Kidney (tissue), 14 donors: ENCODE measurements around the gene RABGEF1. TPM values are rescaled to one million over a fixed set of nuclear protein-coding genes. Genes with fewer than 3 reads are reported as not detected.
"Not testable (repeated sequence)": the region's sequence is repeated elsewhere in the genome, so short reads cannot be mapped to it uniquely, and the experiment has no call there.

Experiments used
- DNase-seq, 5 donors: peaks; one replicate each; pipeline ENCODE4 v3.0.0-alpha.2; 2013 to 2020
- FAIRE-seq: peaks from 2 replicates; lab custom pipeline; 2012; peaks lifted over from hg19 to GRCh38; lab: Jason Lieb, UNC
- H3K27ac ChIP-seq, 2 donors: one replicate each; pipeline ENCODE4 v1.7.0; 2013; ENCODE audit warnings: low read depth in 2 of 2, low read length in 2 of 2, inconsistent platforms in 1 of 2
- H3K27me3 ChIP-seq: one replicate; pipeline ENCODE4 v1.7.1; 2013; ENCODE audit warnings: low read length, inconsistent platforms; ENCODE audit not compliant: control insufficient read depth, insufficient read depth
- H3K36me3 ChIP-seq, 3 donors: one replicate each; pipeline versions ENCODE4 v1.7.0 to v1.7.1; 2013; ENCODE audit warnings: low read length in 3 of 3, control low read depth in 1 of 3, inconsistent platforms in 1 of 3; ENCODE audit not compliant: insufficient read depth in 3 of 3, control insufficient read depth in 2 of 3
- H3K4me1 ChIP-seq, 3 donors: one replicate each; pipeline versions ENCODE4 v1.7.0 to v1.7.1; 2013; ENCODE audit warnings: low read length in 3 of 3, inconsistent platforms in 1 of 3, low read depth in 1 of 3; ENCODE audit not compliant: control insufficient read depth in 2 of 3, insufficient read depth in 2 of 3
- H3K4me3 ChIP-seq, 3 donors: one replicate each; pipeline versions ENCODE4 v1.7.0 to v1.8.1; 2013; ENCODE audit warnings: low read length in 3 of 3, control low read depth in 1 of 3, inconsistent platforms in 1 of 3
- H3K9ac ChIP-seq, 3 donors: one replicate each; pipeline versions ENCODE4 v1.7.0 to v1.7.1; 2013; ENCODE audit warnings: low read length in 3 of 3, control low read depth in 1 of 3, inconsistent platforms in 1 of 3
- H3K9me3 ChIP-seq, 3 donors: one replicate each; pipeline versions ENCODE4 v1.7.0 to v1.7.1; 2013; ENCODE audit warnings: low read length in 3 of 3, control low read depth in 1 of 3, inconsistent platforms in 1 of 3; ENCODE audit not compliant: control insufficient read depth in 2 of 3, insufficient read depth in 1 of 3
- CTCF ChIP-seq: IDR thresholded peaks from 3 replicates; pipeline ENCODE4 v1.5.1; 2012; ENCODE audit warnings: mild to moderate bottlenecking, moderate library complexity, borderline replicate concordance; ENCODE audit not compliant: insufficient read depth; ENCODE audit errors: extremely low read depth
- intact Hi-C: fragments of 100-400 bp; cut with DNase I; formaldehyde crosslinking; loops from one replicate; pipeline ENCODE4 v1.11.1; 2022
- polyA plus RNA-seq: library from polyadenylated mRNA; stranded (reverse); fragments of 350-450 nt; fragmentation: Illumina TruSeq; extraction: RNeasy Lipid Tissue Mini Kit (QIAGEN cat#74804); gene quantifications from one replicate; pipeline ENCODE4 v1.2.3, GENCODE V29; 2014; ENCODE audit warnings: low read depth, low replicate concordance; ENCODE audit not compliant: insufficient read depth
- total RNA-seq: library from RNA; stranded (reverse); fragmentation: NEBNext Ultra II Directional; extraction: Animal tissue kit (Norgen Biotek cat#: 25700); gene quantifications from one replicate; pipeline ENCODE4 v1.2.1, GENCODE V29; 2021
- donor health status: control.
- donor health status: control.
- donor health status: control.
- donor health status: control.
- donor health status: control.
- donor health status: DM: yes; HTN: yes; CAD: no.
- donor health status: Normal renal cell carcinoma (clear cell type).

RABGEF1 gene
- total and polyA plus RNA-seq, 2 donors from 2014 or later, result 12.8 to 26.8 TPM

- FAIRE-seq (no peak), DNase-seq (no peak)
- Histone ChIP-seq H3K4me1 (no peaks in the 10 kb centered on the region), H3K4me3 (no peak overlapping the region), H3K27me3 (no peaks in the 10 kb centered on the region), H3K36me3 (no peaks in the 10 kb centered on the region), H3K9me3 (no peaks in the 10 kb centered on the region), H3K9ac (no peak overlapping the region), H3K27ac (no peak overlapping the region)
- intact Hi-C loops, result no loop called here
- TF ChIP-seq CTCF, result no peak
Measured at GRCh38 chr7:66756889-66757288, 16.4 kb downstream of the RABGEF1 start.

GRCh38 chr7:66757939-66758338 is 17.4 kb downstream of the RABGEF1 start:
- H3K4me1 ChIP-seq, result no peaks in the 10 kb centered on the region
- no peak for TF ChIP-seq CTCF
- H3K4me3 ChIP-seq, result no peak overlapping the region
- intact Hi-C loops, result no loop called here
- H3K9me3 ChIP-seq, result no peaks in the 10 kb centered on the region
- no peak for FAIRE-seq
- no peak overlapping the region for H3K27ac ChIP-seq
- H3K27me3 ChIP-seq, result no peaks in the 10 kb centered on the region
- H3K9ac ChIP-seq, result no peak overlapping the region
- DNase-seq, result no peak
- H3K36me3 ChIP-seq, result no peaks in the 10 kb centered on the region

- no peak overlapping the region for H3K9ac ChIP-seq
- H3K9me3 ChIP-seq, result no peaks in the 10 kb centered on the region
- no peak for DNase-seq
- no peaks in the 10 kb centered on the region for H3K4me1 ChIP-seq
- no peak for FAIRE-seq
- intact Hi-C loops, result no loop called here
- H3K4me3 ChIP-seq, result no peak overlapping the region
- no peak for TF ChIP-seq CTCF
- H3K36me3 ChIP-seq, result no peaks in the 10 kb centered on the region
- H3K27me3 ChIP-seq, result no peaks in the 10 kb centered on the region
- H3K27ac ChIP-seq, result no peak overlapping the region
Measured at GRCh38 chr7:66758950-66759628, 18.6 kb downstream of the RABGEF1 start.

GRCh38 chr7:66763183-66763582 is 22.6 kb downstream of the RABGEF1 start:
- FAIRE-seq, H3K36me3 ChIP-seq, DNase-seq, intact Hi-C loops, H3K27ac ChIP-seq, H3K9ac ChIP-seq, H3K4me3 ChIP-seq, H3K9me3 ChIP-seq, H3K4me1 ChIP-seq, H3K27me3 ChIP-seq: not testable (repeated sequence)

- DNase-seq, H3K36me3 ChIP-seq, H3K27ac ChIP-seq, H3K9ac ChIP-seq, H3K4me3 ChIP-seq, FAIRE-seq, H3K9me3 ChIP-seq, H3K27me3 ChIP-seq, H3K4me1 ChIP-seq, intact Hi-C loops: not testable (repeated sequence)
Measured at GRCh38 chr7:66763633-66764355, 23.3 kb downstream of the RABGEF1 start.

- H3K9me3 ChIP-seq, DNase-seq, H3K9ac ChIP-seq, H3K4me1 ChIP-seq, H3K4me3 ChIP-seq, H3K27ac ChIP-seq, H3K36me3 ChIP-seq, intact Hi-C loops, H3K27me3 ChIP-seq, FAIRE-seq: not testable (repeated sequence)
Measured at GRCh38 chr7:66764905-66765304, 24.4 kb downstream of the RABGEF1 start.
